Fibroblast of lung (primary cell): ENCODE data around the gene PRRC2B.

Source experiments
- EZH2 ChIP-seq: IDR thresholded peaks from 2 replicates; pipeline ENCODE4 v1.5.1; 2012; ENCODE audit warnings: low read length, control low read depth, mild to moderate bottlenecking; ENCODE audit errors: missing control alignments
- TF ChIP-seq, protein P1 (sequence below), 2 donors: IDR thresholded peaks in 1 of 2; conservative IDR thresholded peaks in 1 of 2; 1 replicate in 1 of 2; 2 replicates in 1 of 2; pipeline ENCODE4 v1.5.1; 2011 to 2012; ENCODE audit warnings: low read length in 2 of 2, control low read depth in 1 of 2, inconsistent platforms in 1 of 2, low read depth in 1 of 2, mild to moderate bottlenecking in 1 of 2

DNA sequence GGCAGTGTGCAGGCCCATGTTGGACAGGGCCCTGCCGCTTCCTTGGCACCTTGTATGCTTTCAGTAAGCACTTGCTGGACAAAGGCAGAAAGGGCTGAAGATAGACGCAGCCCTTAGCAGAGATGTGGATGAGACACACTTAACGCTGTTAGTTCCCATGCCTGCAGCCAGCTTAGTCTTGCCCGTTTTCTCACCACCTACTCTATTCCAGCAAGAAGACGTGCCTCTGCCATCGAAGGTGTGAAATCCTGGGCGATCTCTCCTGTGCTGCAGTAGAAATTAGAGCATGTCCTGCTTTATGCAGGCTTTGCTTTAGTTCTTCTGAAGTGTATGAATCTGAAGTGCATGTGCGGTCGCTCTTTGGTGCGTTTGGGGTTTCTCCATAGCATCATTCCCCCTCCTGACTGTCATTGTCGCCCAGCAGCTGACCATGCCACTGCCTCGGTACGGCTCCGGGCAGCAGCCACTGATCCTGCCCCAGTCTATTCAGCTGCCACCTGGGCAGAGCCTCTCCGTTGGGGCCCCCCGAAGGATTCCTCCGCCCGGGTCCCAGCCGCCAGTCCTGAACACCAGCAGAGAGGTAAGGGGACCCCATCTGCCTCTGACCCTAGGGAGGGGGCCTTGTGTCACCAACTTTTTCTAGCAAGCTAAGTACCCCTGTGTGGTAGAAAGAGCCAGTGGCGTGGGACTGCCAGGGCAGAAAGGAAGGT, 97.3 kb downstream of the PRRC2B start:
- no peak for TF ChIP-seq EZH2
- TF ChIP-seq, protein P1, sequence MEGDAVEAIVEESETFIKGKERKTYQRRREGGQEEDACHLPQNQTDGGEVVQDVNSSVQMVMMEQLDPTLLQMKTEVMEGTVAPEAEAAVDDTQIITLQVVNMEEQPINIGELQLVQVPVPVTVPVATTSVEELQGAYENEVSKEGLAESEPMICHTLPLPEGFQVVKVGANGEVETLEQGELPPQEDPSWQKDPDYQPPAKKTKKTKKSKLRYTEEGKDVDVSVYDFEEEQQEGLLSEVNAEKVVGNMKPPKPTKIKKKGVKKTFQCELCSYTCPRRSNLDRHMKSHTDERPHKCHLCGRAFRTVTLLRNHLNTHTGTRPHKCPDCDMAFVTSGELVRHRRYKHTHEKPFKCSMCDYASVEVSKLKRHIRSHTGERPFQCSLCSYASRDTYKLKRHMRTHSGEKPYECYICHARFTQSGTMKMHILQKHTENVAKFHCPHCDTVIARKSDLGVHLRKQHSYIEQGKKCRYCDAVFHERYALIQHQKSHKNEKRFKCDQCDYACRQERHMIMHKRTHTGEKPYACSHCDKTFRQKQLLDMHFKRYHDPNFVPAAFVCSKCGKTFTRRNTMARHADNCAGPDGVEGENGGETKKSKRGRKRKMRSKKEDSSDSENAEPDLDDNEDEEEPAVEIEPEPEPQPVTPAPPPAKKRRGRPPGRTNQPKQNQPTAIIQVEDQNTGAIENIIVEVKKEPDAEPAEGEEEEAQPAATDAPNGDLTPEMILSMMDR (conservative IDR thresholded peaks at IDR 0.05 in 1 of 2, IDR thresholded peaks at IDR 0.05 in 1 of 2; ENCODE audit: low read depth in 1 of 2, low read length in 2 of 2): no peak
